Fibroblast of lung (primary cell): ENCODE data around the gene DNAH3. TPM values are rescaled to one million over a fixed set of nuclear protein-coding genes. Genes with fewer than 3 reads are reported as not detected.

Experiments
- DNase-seq, 2 donors: peaks; one replicate each; pipeline versions ENCODE4 v3.0.0 to v3.0.0-alpha.2; 2010; ENCODE audit warnings: low read depth in 2 of 2
- H2AFZ ChIP-seq: 2 replicates; pipeline ENCODE4 v1.5.1; 2012; ENCODE audit warnings: low read length, control low read depth, inconsistent platforms
- H3K27ac ChIP-seq: 2 replicates; pipeline ENCODE4 v1.5.1; 2011; ENCODE audit warnings: low read length, control low read depth; ENCODE audit not compliant: insufficient read depth
- H3K27me3 ChIP-seq: 2 replicates; pipeline ENCODE4 v1.5.1; 2011; ENCODE audit warnings: mild to moderate bottlenecking, low read length; ENCODE audit not compliant: control insufficient read depth, insufficient read depth
- H3K36me3 ChIP-seq: 2 replicates; pipeline ENCODE4 v1.5.1; 2011; ENCODE audit warnings: low read length; ENCODE audit not compliant: control insufficient read depth, insufficient read depth
- H3K4me1 ChIP-seq: 2 replicates; pipeline ENCODE4 v1.5.1; 2011; ENCODE audit warnings: low read length; ENCODE audit not compliant: control insufficient read depth, insufficient read depth; ENCODE audit errors: extremely low read depth
- H3K4me2 ChIP-seq: 2 replicates; pipeline ENCODE4 v1.5.1; 2011; ENCODE audit warnings: low read length, control low read depth; ENCODE audit not compliant: insufficient read depth; ENCODE audit errors: extremely low read depth
- H3K4me3 ChIP-seq, 4 experiments: fragments of 200-600 bp in 1 of 4; sonication (generic) in 1 of 4; replicated peaks in 1 of 4; 2 replicates each; pipeline ENCODE4 v1.5.1; 2011 to 2016; ENCODE audit warnings: low read length in 4 of 4, low read depth in 3 of 4, mild to moderate bottlenecking in 3 of 4, control low read depth in 2 of 4, inconsistent platforms in 1 of 4, mixed read lengths in 1 of 4; ENCODE audit not compliant: insufficient read depth in 1 of 4; ENCODE audit errors: control extremely low read depth in 1 of 4
- H3K79me2 ChIP-seq: 2 replicates; pipeline ENCODE4 v1.5.1; 2012; ENCODE audit warnings: mild to moderate bottlenecking, low read length, inconsistent platforms; ENCODE audit not compliant: control insufficient read depth, insufficient read depth
- H3K9ac ChIP-seq: 2 replicates; pipeline ENCODE4 v1.5.1; 2011; ENCODE audit warnings: mild to moderate bottlenecking, low read length, control low read depth; ENCODE audit not compliant: insufficient read depth
- H3K9me3 ChIP-seq: 2 replicates; pipeline ENCODE4 v1.5.1; 2012; ENCODE audit warnings: low read depth, low read length; ENCODE audit not compliant: control insufficient read depth, insufficient read depth
- H4K20me1 ChIP-seq: 2 replicates; pipeline ENCODE4 v1.5.1; 2011; ENCODE audit warnings: low read length; ENCODE audit not compliant: control insufficient read depth, insufficient read depth; ENCODE audit errors: extremely low read depth
- CTCF ChIP-seq, 2 donors: IDR thresholded peaks in 1 of 2; conservative IDR thresholded peaks in 1 of 2; 1 replicate in 1 of 2; 2 replicates in 1 of 2; pipeline ENCODE4 v1.5.1; 2011 to 2012; ENCODE audit warnings: low read length in 2 of 2, control low read depth in 1 of 2, inconsistent platforms in 1 of 2, low read depth in 1 of 2, mild to moderate bottlenecking in 1 of 2
- EZH2 ChIP-seq: IDR thresholded peaks from 2 replicates; pipeline ENCODE4 v1.5.1; 2012; ENCODE audit warnings: low read length, control low read depth, mild to moderate bottlenecking; ENCODE audit errors: missing control alignments
- polyA plus RNA-seq, 2 donors: library from polyadenylated mRNA; depleted of rRNA in 1 of 2; stranded (reverse) in 1 of 2; unstranded in 1 of 2; fragments of >200 nt; gene quantifications; 2 replicates each; pipeline ENCODE4 v1.2.1, GENCODE V29; 2011 to 2012; ENCODE audit warnings: missing spikeins in 1 of 2
- total RNA-seq: library from RNA; depleted of rRNA; stranded (reverse); fragments of >200 nt; gene quantifications from 2 replicates; pipeline ENCODE4 v1.2.1, GENCODE V29; 2014

Gene DNAH3
- total and polyA plus RNA-seq, 2 donors (not counting 1 experiment from before 2014, with no cell fraction given), result not detected

GRCh38 chr16:21166561-21166961 lies 15.9 kb upstream of the DNAH3 start:
- H4K20me1 ChIP-seq, result no peaks in the 10 kb centered on the region
- TF ChIP-seq CTCF (conservative IDR thresholded peaks at IDR 0.05 in 1 of 2, IDR thresholded peaks at IDR 0.05 in 1 of 2; ENCODE audit: low read depth in 1 of 2, low read length in 2 of 2) (no peak), EZH2 (no peak)
- H3K27ac ChIP-seq, result peak overlapping the region; percentile 33
- H3K27me3 ChIP-seq, result no peaks in the 10 kb centered on the region
- no peak overlapping the region for H3K4me2 ChIP-seq
- peaks cover 12% of the 10 kb centered on the region for H3K4me1 ChIP-seq
- DNase-seq, result peak in 1 of 2 donors; percentile 51
- H3K79me2 ChIP-seq, result no peaks in the 10 kb centered on the region
- no peak overlapping the region for H3K4me3 ChIP-seq
- H3K9ac ChIP-seq, result no peak overlapping the region
- peaks cover 4% of the 10 kb centered on the region for H3K36me3 ChIP-seq
- no peaks in the 10 kb centered on the region for H3K9me3 ChIP-seq
- no peak overlapping the region for H2AFZ ChIP-seq

- Histone ChIP-seq H3K36me3 (peaks cover 4% of the 10 kb centered on the region), H3K4me1 (peaks cover 12% of the 10 kb centered on the region), H3K27ac (no peak overlapping the region), H4K20me1 (no peaks in the 10 kb centered on the region), H3K9ac (no peak overlapping the region), H3K9me3 (no peaks in the 10 kb centered on the region), H3K27me3 (no peaks in the 10 kb centered on the region), H3K4me2 (no peak overlapping the region), H2AFZ (no peak overlapping the region), H3K4me3 (no peak overlapping the region), H3K79me2 (no peaks in the 10 kb centered on the region)
- no peak for TF ChIP-seq CTCF (conservative IDR thresholded peaks at IDR 0.05 in 1 of 2, IDR thresholded peaks at IDR 0.05 in 1 of 2; ENCODE audit: low read depth in 1 of 2, low read length in 2 of 2)
- TF ChIP-seq EZH2, result no peak
- no peak for DNase-seq
These were observed 14.0 kb upstream of the DNAH3 start for GRCh38 chr16:21164521-21165168.

- no peaks in the 10 kb centered on the region for H3K9me3 ChIP-seq
- H4K20me1 ChIP-seq, result no peaks in the 10 kb centered on the region
- H3K36me3 ChIP-seq, result peaks cover 4% of the 10 kb centered on the region
- no peaks in the 10 kb centered on the region for H3K27me3 ChIP-seq
- no peak overlapping the region for H3K9ac ChIP-seq
- no peak overlapping the region for H3K4me2 ChIP-seq
- no peak overlapping the region for H2AFZ ChIP-seq
- peaks cover 9% of the 10 kb centered on the region for H3K4me1 ChIP-seq
- no peak for DNase-seq
- no peaks in the 10 kb centered on the region for H3K79me2 ChIP-seq
- no peak overlapping the region for H3K27ac ChIP-seq
- H3K4me3 ChIP-seq, result no peak overlapping the region
- no peak for TF ChIP-seq CTCF (conservative IDR thresholded peaks at IDR 0.05 in 1 of 2, IDR thresholded peaks at IDR 0.05 in 1 of 2; ENCODE audit: low read depth in 1 of 2, low read length in 2 of 2)
- no peak for TF ChIP-seq EZH2
These were observed 12.9 kb upstream of the DNAH3 start for GRCh38 chr16:21163576-21163975.
